AG08395 (cell line): ENCODE results near the gene GART.
"Not testable (repeated sequence)": the region's sequence is repeated elsewhere in the genome, so short reads cannot be mapped to it uniquely, and the experiment has no call there.

Source experiments
- DNase-seq: peaks from one replicate; pipeline ENCODE4 v3.0.0; 2012; ENCODE audit warnings: mixed read lengths, low spot score

The GART gene

DNA sequence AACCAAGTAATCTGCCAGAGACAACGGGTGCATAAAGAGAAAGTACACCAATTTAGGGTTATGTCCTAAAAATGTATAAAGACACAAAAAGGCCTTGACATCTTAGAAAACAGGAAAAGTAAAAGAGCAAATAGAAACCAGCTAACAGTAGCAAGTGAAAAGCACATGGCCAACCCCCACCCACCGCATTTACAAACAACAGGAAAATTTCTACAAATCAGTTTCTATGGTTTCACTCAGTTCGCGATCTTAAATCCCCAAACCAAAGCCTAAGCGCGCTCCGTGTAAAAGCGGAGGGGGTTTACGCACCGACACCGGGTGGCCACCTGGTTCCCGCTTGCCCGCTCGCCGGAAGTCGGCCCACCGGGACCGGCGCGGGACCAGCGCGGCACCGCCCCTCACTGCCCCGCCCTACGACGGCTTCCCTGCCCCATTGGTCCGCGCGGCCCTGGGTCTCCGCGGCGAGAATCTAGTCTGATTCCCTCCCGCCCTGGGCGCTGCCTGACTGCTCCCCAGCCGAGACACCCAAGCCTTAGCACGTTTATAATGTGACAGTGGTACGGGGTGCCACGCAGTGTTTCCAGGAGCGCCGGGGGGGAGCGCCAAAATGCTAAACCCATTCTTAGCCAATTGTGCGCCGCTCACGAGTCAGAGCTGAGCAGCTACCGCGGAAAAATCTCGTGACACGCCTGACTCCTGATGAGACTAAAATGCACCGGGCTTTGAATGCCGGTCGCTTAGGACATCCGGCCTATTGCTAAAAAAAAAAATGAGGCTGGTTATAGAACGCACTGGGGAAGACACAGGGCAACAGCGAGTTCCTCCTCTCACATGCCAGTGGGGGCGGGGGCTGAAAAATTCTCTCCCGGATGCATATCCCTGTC, at the start of gene GART:
Gene GART (minus strand): TSS at position 362 of the 884 bp plus-strand sequence. CDS start 2,802 bp downstream, outside the sequence.
- DNase-seq, result peak; percentile 84

DNA sequence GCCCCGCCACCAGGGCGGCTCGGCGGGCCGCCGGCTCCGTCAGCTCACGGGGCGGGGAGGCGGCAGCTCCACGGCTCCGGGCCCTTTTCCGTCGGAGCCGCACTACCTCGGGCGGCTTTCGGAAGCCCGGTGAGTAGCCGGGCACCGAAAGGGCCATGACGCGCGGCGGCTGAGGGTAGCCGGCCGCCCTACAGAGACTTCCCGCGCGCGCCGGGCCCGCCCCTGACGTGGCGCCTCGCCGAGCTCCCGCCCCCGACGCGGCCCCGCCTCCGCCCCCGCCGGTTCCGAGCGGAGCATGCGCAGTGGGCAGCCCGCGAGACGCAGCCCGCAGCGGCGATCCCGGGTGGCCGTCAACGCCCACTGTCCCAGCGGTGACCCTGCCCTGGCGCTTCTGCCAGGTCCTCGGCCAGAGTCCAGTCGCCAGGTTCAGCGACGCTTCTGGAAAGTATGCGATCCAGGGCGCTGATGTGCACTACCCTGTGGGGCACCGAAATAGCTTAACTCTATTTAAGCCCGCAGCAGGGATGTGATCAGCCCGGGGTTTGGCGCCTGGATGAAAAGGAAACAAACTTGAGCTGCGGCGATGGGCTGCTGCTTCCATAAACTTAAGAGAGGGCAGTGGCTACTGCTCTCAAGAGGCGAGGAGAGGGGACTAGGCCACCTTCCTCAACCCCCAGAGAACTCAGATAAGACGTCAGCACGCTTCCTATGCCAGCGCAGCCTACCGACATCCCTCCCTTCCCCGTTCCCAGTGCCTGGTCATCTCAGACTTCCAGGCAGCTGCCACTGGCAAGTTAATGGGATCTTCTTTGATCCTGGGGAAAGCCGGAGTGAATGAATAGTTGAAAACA, 46.8 kb upstream of the GART start, which contains the start of gene DONSON:
Gene DONSON (minus strand): TSS at position 200 of the 851 bp plus-strand sequence. CDS start 43 bp downstream, at position 157.
- peak; percentile 99 for DNase-seq

DNA sequence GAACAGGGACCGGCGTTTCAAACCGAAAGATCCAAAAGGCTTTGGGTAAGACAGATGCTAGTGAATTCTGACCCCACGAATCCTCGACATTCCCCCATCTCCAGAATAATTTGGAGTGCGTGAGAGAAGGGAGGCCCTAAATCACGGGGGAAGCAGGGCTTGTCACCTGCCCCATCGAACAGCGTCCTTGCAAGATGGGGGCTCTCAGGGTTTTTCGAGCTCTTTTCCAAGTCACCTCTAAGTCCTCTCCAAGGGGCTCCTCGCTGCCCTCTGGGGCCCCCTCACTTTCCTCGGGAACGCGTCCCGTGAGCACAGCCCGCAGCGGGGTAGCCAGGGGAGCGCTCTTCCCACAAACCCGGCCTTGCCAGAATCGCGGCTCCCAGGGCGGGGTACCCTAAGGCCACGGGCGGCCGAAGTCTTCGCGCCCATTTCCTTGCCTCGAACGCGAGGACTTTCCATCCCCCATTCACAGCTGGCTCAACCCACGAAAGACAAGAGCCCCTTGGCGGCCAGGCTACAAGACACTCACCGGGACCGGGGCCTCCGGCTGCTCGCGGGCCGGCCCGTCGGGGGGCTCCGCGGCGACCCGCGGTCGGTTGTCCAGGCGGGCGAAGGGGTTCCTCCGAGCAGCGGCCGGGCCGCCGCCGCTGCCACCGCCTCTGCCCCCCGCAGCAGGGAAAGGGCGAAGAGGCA, 46.0 kb upstream of the GART start:
- peak; percentile 28 for DNase-seq

DNA sequence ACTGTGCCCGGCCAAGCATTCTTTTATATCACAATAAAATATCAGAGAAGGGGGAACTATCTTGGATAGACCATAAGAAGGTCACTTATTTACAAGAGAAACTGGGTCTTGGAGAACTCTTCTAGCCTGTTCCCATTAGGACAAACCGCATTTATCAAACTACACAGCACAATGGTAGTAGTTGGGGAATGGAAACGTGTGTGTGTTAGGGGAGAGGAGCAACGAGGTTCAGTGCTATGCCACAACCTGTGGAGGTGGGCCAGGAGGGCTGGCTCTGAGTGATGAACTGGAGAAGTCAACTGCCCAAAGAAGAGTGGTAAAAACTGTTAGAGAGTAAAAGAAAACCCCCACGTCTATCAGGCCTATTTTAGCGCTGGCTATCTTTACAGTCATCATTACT, 45.0 kb upstream of the GART start:
- no peak for DNase-seq

DNA sequence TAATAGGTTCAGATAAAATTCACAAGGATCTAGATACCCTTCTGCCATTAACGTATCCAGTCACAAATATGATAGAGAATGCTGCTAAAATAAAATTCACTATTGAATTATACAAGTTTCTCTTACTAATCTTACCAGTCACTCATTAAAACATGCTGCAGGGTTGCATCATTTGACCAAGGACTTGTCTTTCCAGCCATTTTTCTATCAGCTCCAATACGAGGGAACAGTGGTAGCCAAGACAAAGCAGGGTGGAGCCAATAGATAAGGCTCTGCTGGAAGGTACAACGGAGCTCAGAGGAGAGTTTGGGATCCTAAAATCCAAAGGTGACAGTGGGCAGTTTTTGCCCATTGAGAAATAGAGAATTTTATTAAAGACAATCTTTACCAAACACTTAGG, 42.5 kb upstream of the GART start:
- no peak for DNase-seq

DNA sequence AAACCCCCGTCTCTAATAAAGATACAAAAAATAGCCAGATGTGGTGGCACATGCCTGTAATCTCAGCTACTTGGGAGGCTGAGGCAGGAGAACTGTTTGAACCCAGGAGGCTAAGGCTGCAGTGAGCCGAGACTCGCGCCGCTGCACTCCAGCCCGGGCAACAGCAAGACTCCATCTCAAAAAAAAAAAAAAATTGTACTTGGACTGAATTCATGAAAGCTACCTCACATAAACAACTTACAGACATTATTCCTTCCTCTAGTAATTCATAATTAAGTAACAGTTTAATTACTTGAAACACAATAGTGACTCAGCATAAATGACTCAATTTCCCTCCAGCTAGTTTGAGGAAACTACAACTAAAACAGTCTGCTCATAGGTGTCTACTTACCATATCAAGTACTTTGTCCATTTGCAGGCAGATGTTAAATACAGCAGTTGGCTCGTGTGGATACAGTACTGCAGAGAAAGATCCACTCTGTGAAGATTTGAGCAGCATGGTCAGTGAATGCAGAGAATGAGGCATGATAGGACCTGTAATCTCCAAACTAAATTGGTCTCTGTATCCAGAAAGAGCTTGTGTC, 37.1 kb upstream of the GART start:
- DNase-seq, result no peak

GRCh38 chr21:33578214-33578613, 36.3 kb upstream of the GART start:
- peak; percentile 14 for DNase-seq

- not testable (repeated sequence) for DNase-seq
These were observed 34.8 kb upstream of the GART start for GRCh38 chr21:33576741-33577141.

DNA sequence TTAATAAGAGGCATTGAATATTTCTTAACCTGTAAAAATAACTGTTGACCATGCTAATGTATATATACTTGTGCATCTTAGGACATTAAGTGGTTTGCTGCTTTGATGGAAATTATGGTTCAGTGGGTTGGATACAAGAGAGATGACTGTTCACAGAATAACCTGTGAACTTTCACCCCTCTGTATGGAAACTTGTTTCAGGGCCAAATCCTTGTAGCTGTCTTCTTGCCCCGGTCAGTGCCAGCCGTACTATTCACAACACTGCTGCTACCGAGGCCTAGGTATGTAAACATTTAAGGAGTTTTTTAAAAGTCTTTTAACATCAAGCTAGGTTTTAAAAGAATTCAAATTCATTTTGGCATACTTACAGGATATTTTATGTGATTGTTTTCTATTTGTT, 30.4 kb upstream of the GART start:
- DNase-seq, result no peak

DNA sequence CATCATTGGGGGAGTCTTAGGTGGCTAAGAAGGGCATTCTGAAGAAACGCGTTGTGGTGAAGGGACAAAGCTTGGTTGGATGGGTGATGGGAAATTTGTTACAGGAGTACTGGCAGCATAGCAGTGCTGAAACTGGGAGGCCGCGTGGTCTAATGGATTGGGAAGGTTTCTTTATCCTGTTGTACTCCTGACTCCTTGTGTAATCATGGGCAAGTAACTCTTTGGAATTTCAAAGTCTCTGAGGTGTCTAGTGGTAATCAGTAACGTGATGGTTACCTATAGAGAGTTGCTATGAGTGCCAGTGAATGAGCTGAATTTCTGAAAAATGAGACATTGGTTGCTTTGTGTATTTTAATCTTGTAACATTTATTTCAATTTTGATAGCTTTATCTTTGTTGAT, 28.1 kb upstream of the GART start:
- DNase-seq, result no peak

GRCh38 chr21:33568448-33568847, 26.5 kb upstream of the GART start:
- no peak for DNase-seq

DNA sequence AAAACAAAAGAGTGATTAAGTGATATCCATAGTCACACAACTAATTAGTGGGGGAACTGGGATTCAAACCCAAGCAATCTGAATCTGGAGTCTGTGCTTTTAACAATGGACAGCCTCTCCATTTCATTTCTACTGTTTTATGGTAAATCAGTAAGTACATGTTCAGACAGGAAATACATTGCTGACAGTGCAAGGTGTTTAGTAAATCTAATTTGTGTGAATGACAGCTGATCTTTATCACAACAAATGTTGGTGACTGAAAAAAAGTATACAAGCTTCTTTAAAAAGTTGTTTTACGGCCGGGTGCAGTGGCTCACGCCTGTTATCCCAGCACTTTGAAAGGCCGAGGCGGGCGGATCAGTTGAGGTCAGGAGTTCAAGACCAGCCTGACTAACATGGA, 26.0 kb upstream of the GART start:
- no peak for DNase-seq

- DNase-seq, result no peak
These were observed 24.6 kb upstream of the GART start for GRCh38 chr21:33566514-33566913.

DNA sequence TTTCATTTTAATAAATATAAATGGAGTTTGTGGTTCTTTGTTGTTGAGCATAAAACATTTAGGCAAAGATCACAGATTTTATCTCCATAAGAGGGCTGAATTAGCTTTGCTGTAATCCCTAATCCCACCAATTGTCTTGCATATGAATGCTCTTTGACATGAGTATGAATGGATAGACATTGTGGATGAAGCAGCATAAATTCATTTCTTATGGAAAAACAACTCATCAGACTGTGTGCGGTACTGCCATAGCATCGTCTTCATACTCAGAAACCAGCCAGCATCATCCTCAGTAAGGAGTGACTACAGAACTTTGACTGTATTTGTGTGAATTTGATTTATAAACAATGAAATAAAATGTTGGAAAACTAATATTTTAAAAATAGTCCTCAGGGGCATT, 20.5 kb upstream of the GART start:
- DNase-seq, result no peak

GRCh38 chr21:33561373-33561772, 19.5 kb upstream of the GART start:
- DNase-seq, result no peak

DNA sequence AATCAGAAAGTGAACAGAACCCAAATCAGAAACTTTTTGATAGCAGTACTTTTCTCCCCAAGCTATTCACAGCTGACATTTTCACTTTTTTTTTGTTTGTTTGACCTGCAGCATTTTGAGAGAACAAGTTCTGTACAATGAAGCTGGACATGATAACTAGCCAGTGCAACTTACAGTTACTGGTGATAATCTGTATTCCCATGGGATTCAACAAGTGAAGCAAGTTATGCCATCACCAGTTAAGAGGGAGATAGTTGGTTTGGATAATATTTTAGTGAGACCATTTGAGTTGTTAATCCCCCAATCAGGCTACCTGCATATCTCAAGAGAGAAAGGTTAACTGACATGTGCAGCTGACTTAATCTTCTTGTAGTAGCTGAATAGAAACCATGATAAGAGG, 19.0 kb upstream of the GART start:
- no peak for DNase-seq

DNA sequence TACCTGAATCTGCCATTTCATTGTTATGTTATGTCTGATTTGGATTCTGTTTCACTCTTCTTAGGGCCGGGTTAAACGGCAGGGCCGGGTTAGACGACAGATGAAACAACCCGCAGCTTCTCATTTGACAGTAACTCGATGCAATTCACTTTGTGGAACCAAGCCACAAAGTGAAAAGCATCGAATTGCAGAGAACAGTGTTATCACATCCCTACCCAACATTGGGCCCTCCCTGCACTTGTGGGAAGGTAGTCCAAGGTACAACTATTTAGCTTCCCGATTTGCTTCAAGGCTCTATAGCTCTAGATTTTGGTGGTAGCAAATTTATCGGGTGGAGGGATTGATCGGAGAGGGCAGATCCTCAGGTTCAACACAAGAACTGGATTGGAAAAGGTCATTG, 17.9 kb upstream of the GART start:
- DNase-seq, result no peak

- no peak for DNase-seq
These were observed 17.0 kb upstream of the GART start for GRCh38 chr21:33558777-33559421.

- DNase-seq, result no peak
These were observed 15.5 kb upstream of the GART start for GRCh38 chr21:33557447-33557846.

- no peak for DNase-seq
These were observed 13.0 kb upstream of the GART start for GRCh38 chr21:33554982-33555344.

DNA sequence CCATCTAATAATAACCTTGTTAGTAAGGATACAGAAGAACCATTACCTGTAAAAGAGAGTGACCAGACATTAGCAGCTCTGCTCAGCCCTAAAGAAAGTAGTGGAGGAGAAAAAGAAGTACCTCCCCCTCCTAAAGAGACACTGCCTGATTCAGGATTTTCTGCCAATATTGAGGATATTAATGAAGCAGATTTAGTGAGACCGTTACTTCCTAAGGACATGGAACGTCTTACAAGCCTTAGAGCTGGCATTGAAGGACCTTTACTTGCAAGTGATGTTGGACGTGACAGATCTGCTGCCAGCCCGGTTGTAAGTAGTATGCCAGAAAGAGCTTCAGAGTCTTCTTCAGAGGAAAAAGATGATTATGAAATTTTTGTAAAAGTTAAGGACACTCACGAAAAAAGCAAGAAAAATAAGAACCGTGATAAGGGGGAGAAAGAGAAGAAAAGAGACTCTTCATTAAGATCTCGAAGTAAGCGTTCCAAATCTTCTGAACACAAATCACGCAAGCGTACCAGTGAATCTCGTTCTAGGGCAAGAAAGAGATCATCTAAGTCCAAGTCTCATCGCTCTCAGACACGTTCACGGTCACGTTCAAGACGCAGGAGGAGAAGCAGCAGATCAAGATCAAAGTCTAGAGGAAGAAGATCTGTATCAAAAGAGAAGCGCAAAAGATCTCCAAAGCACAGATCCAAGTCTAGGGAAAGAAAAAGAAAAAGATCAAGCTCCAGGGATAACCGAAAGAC, 12.5 kb upstream of the GART start:
- DNase-seq, result no peak
